ENCODE results near the gene FAM78A.

FAM78A gene

GRCh38 chr9:131220485-131220884, 55.8 kb downstream of the FAM78A start:
- Histone ChIP-seq H3K9ac (ENCODE audit: low read length) (no peak overlapping the region), H3K23ac (ENCODE audit: low read length) (no peak overlapping the region), H2BK120ac (ENCODE audit: insufficient read depth, low read length, poor library complexity) (no peak overlapping the region), H2BK12ac (ENCODE audit: low read length) (no peak overlapping the region), H4K8ac (ENCODE audit: low read depth, low read length) (no peak overlapping the region), H3K14ac (ENCODE audit: low read length) (no peak overlapping the region), H3K4me3 (ENCODE audit: low read depth, low read length) (no peak overlapping the region), H3K79me2 (ENCODE audit: control insufficient read depth, insufficient read depth, low read length, poor library complexity) (no peaks in the 10 kb centered on the region), H3K27ac (ENCODE audit: low read depth, low read length) (no peak overlapping the region), H2BK5ac (ENCODE audit: low read depth, low read length, poor library complexity) (no peak overlapping the region), H3K36me3 (ENCODE audit: control insufficient read depth in 1 of 2, insufficient read depth in 2 of 2, low read length in 2 of 2) (peaks cover 6 to 13% of the 10 kb centered on the region in 2 experiments), H4K91ac (ENCODE audit: low read depth, low read length) (no peak overlapping the region), H3K4me1 (ENCODE audit: control insufficient read depth in 1 of 2, insufficient read depth in 2 of 2, low read length in 2 of 2) (no peaks in the 10 kb centered on the region), H2AFZ (ENCODE audit: insufficient read depth, low read length, poor library complexity) (no peak overlapping the region), H4K12ac (ENCODE audit: low read depth, low read length) (no peak overlapping the region), H3K27me3 (ENCODE audit: insufficient read depth, low read length) (no peaks in the 10 kb centered on the region), H3K18ac (ENCODE audit: low read length) (no peak overlapping the region), H3K79me1 (ENCODE audit: low read length) (no peaks in the 10 kb centered on the region), H2AK5ac (ENCODE audit: low read length) (no peak overlapping the region), H3K4me2 (ENCODE audit: low read length) (no peak overlapping the region), H3K4ac (ENCODE audit: low read depth, low read length) (no peak overlapping the region), H3K9me3 (ENCODE audit: insufficient read depth, low read depth, low read length) (no peaks in the 10 kb centered on the region)
- no peak for DNase-seq
- no CpG with 5 or more reads among the region's 2 CpGs for WGBS (ENCODE audit: extremely low coverage, insufficient coverage, insufficient read length)

GRCh38 chr9:131218370-131218769, 57.9 kb downstream of the FAM78A start:
- no peaks in the 10 kb centered on the region for H3K9me3 ChIP-seq (ENCODE audit: insufficient read depth, low read depth, low read length)
- H2BK120ac ChIP-seq (ENCODE audit: insufficient read depth, low read length, poor library complexity) = no peak overlapping the region
- H3K23ac ChIP-seq (ENCODE audit: low read length) = no peak overlapping the region
- H3K9ac ChIP-seq (ENCODE audit: low read length) = no peak overlapping the region
- H3K79me2 ChIP-seq (ENCODE audit: control insufficient read depth, insufficient read depth, low read length, poor library complexity) = no peaks in the 10 kb centered on the region
- H3K4ac ChIP-seq (ENCODE audit: low read depth, low read length) = no peak overlapping the region
- no peak overlapping the region for H2BK12ac ChIP-seq (ENCODE audit: low read length)
- 100% methylated on average over 2 of the region's 5 CpGs for WGBS (ENCODE audit: extremely low coverage, insufficient coverage, insufficient read length)
- H3K14ac ChIP-seq (ENCODE audit: low read length) = no peak overlapping the region
- no peaks in the 10 kb centered on the region for H3K4me1 ChIP-seq (ENCODE audit: control insufficient read depth in 1 of 2, insufficient read depth in 2 of 2, low read length in 2 of 2)
- no peak overlapping the region for H4K12ac ChIP-seq (ENCODE audit: low read depth, low read length)
- H2BK5ac ChIP-seq (ENCODE audit: low read depth, low read length, poor library complexity) = no peak overlapping the region
- H4K8ac ChIP-seq (ENCODE audit: low read depth, low read length) = no peak overlapping the region
- no peak overlapping the region for H3K18ac ChIP-seq (ENCODE audit: low read length)
- no peak overlapping the region for H2AFZ ChIP-seq (ENCODE audit: insufficient read depth, low read length, poor library complexity)
- no peak overlapping the region for H3K27ac ChIP-seq (ENCODE audit: low read depth, low read length)
- H3K27me3 ChIP-seq (ENCODE audit: insufficient read depth, low read length) = no peaks in the 10 kb centered on the region
- peaks cover 7 to 11% of the 10 kb centered on the region in 2 experiments for H3K36me3 ChIP-seq (ENCODE audit: control insufficient read depth in 1 of 2, insufficient read depth in 2 of 2, low read length in 2 of 2)
- H3K4me2 ChIP-seq (ENCODE audit: low read length) = no peak overlapping the region
- no peak overlapping the region for H4K91ac ChIP-seq (ENCODE audit: low read depth, low read length)
- no peak overlapping the region for H3K4me3 ChIP-seq (ENCODE audit: low read depth, low read length)
- H3K79me1 ChIP-seq (ENCODE audit: low read length) = no peaks in the 10 kb centered on the region
- H2AK5ac ChIP-seq (ENCODE audit: low read length) = no peak overlapping the region
- no peak for DNase-seq

GRCh38 chr9:131217331-131218031, 58.8 kb downstream of the FAM78A start:
- H3K23ac ChIP-seq (ENCODE audit: low read length) = no peak overlapping the region
- H4K8ac ChIP-seq (ENCODE audit: low read depth, low read length) = no peak overlapping the region
- DNase-seq = no peak
- H3K4me1 ChIP-seq (ENCODE audit: control insufficient read depth in 1 of 2, insufficient read depth in 2 of 2, low read length in 2 of 2) = no peaks in the 10 kb centered on the region
- H3K14ac ChIP-seq (ENCODE audit: low read length) = no peak overlapping the region
- no peaks in the 10 kb centered on the region for H3K9me3 ChIP-seq (ENCODE audit: insufficient read depth, low read depth, low read length)
- no peak overlapping the region for H3K4ac ChIP-seq (ENCODE audit: low read depth, low read length)
- H3K36me3 ChIP-seq (ENCODE audit: control insufficient read depth in 1 of 2, insufficient read depth in 2 of 2, low read length in 2 of 2) = peaks cover 6 to 11% of the 10 kb centered on the region in 2 experiments
- H4K12ac ChIP-seq (ENCODE audit: low read depth, low read length) = no peak overlapping the region
- H3K79me1 ChIP-seq (ENCODE audit: low read length) = no peaks in the 10 kb centered on the region
- H3K18ac ChIP-seq (ENCODE audit: low read length) = no peak overlapping the region
- no peak overlapping the region for H2BK5ac ChIP-seq (ENCODE audit: low read depth, low read length, poor library complexity)
- H2AFZ ChIP-seq (ENCODE audit: insufficient read depth, low read length, poor library complexity) = no peak overlapping the region
- no peak overlapping the region for H3K4me3 ChIP-seq (ENCODE audit: low read depth, low read length)
- no peak overlapping the region for H2BK120ac ChIP-seq (ENCODE audit: insufficient read depth, low read length, poor library complexity)
- no peak overlapping the region for H3K27ac ChIP-seq (ENCODE audit: low read depth, low read length)
- H4K91ac ChIP-seq (ENCODE audit: low read depth, low read length) = no peak overlapping the region
- H2BK12ac ChIP-seq (ENCODE audit: low read length) = no peak overlapping the region
- H3K4me2 ChIP-seq (ENCODE audit: low read length) = no peak overlapping the region
- H3K79me2 ChIP-seq (ENCODE audit: control insufficient read depth, insufficient read depth, low read length, poor library complexity) = no peaks in the 10 kb centered on the region
- H2AK5ac ChIP-seq (ENCODE audit: low read length) = no peak overlapping the region
- no peaks in the 10 kb centered on the region for H3K27me3 ChIP-seq (ENCODE audit: insufficient read depth, low read length)
- H3K9ac ChIP-seq (ENCODE audit: low read length) = no peak overlapping the region
- no CpG with 5 or more reads among the region's 6 CpGs for WGBS (ENCODE audit: extremely low coverage, insufficient coverage, insufficient read length)

GRCh38 chr9:131216806-131217205, 59.5 kb downstream of the FAM78A start:
- Histone ChIP-seq H3K9me3 (ENCODE audit: insufficient read depth, low read depth, low read length) (no peaks in the 10 kb centered on the region), H3K9ac (ENCODE audit: low read length) (no peak overlapping the region)
- no CpG with 5 or more reads among the region's 4 CpGs for WGBS (ENCODE audit: extremely low coverage, insufficient coverage, insufficient read length)

More at GRCh38 chr9:131216806-131217205, 59.5 kb downstream of the FAM78A start:
- no peak overlapping the region for H2BK12ac ChIP-seq (ENCODE audit: low read length)
- H3K27ac ChIP-seq (ENCODE audit: low read depth, low read length) = no peak overlapping the region
- H3K27me3 ChIP-seq (ENCODE audit: insufficient read depth, low read length) = no peaks in the 10 kb centered on the region
- no peaks in the 10 kb centered on the region for H3K79me2 ChIP-seq (ENCODE audit: control insufficient read depth, insufficient read depth, low read length, poor library complexity)
- H4K8ac ChIP-seq (ENCODE audit: low read depth, low read length) = no peak overlapping the region
- H2AK5ac ChIP-seq (ENCODE audit: low read length) = no peak overlapping the region
- H3K4me1 ChIP-seq (ENCODE audit: control insufficient read depth in 1 of 2, insufficient read depth in 2 of 2, low read length in 2 of 2) = no peaks in the 10 kb centered on the region
- H3K4ac ChIP-seq (ENCODE audit: low read depth, low read length) = no peak overlapping the region
- no peak overlapping the region for H3K14ac ChIP-seq (ENCODE audit: low read length)
- H3K36me3 ChIP-seq (ENCODE audit: control insufficient read depth in 1 of 2, insufficient read depth in 2 of 2, low read length in 2 of 2) = peaks cover 3 to 11% of the 10 kb centered on the region in 2 experiments
- H3K4me2 ChIP-seq (ENCODE audit: low read length) = no peak overlapping the region
- no peak overlapping the region for H2AFZ ChIP-seq (ENCODE audit: insufficient read depth, low read length, poor library complexity)
- H2BK5ac ChIP-seq (ENCODE audit: low read depth, low read length, poor library complexity) = no peak overlapping the region
- no peak overlapping the region for H4K91ac ChIP-seq (ENCODE audit: low read depth, low read length)
- no peak overlapping the region for H2BK120ac ChIP-seq (ENCODE audit: insufficient read depth, low read length, poor library complexity)
- H3K4me3 ChIP-seq (ENCODE audit: low read depth, low read length) = no peak overlapping the region
- no peaks in the 10 kb centered on the region for H3K79me1 ChIP-seq (ENCODE audit: low read length)
- no peak overlapping the region for H3K23ac ChIP-seq (ENCODE audit: low read length)
- DNase-seq = no peak
- no peak overlapping the region for H4K12ac ChIP-seq (ENCODE audit: low read depth, low read length)
- H3K18ac ChIP-seq (ENCODE audit: low read length) = no peak overlapping the region
